ENCODE data around the gene PPP1R1C. TPM values are rescaled to one million over a fixed set of nuclear protein-coding genes. Genes with fewer than 3 reads are reported as not detected.
"Not testable (repeated sequence)": the region's sequence is repeated elsewhere in the genome, so short reads cannot be mapped to it uniquely, and the experiment has no call there.

The PPP1R1C gene
- total RNA-seq, 4 donors from 2014 or later: 1.5 to 6.3 TPM; not detected in 2

DNA sequence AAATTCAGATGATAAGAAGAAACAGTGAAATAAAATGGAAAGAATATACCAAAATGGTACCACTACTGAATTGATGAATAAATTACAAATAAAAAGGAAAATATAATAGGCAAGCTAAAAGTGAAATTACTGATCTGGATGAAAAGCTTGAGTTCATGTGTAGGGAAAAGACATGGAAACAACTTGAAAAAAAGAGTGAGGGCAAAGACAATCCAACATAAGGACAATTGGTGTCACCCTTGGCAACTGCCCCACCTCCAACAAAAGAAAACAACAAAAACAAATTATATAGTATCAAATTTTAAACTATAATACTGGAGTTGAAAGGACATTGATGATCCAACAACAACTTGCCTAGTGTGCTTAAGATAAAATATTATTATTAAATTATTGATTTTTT lies 37.6 kb downstream of the PPP1R1C start:
- no peak overlapping the region for H3K4me3 ChIP-seq (ENCODE audit: low read depth, poor library complexity, severe bottlenecking)
- intact Hi-C loops (cut with DNase I; ENCODE audit: low total_unique reads): no loop called here
- TF ChIP-seq, protein P1, sequence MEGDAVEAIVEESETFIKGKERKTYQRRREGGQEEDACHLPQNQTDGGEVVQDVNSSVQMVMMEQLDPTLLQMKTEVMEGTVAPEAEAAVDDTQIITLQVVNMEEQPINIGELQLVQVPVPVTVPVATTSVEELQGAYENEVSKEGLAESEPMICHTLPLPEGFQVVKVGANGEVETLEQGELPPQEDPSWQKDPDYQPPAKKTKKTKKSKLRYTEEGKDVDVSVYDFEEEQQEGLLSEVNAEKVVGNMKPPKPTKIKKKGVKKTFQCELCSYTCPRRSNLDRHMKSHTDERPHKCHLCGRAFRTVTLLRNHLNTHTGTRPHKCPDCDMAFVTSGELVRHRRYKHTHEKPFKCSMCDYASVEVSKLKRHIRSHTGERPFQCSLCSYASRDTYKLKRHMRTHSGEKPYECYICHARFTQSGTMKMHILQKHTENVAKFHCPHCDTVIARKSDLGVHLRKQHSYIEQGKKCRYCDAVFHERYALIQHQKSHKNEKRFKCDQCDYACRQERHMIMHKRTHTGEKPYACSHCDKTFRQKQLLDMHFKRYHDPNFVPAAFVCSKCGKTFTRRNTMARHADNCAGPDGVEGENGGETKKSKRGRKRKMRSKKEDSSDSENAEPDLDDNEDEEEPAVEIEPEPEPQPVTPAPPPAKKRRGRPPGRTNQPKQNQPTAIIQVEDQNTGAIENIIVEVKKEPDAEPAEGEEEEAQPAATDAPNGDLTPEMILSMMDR (IDR thresholded peaks at IDR 0.05): no peak
- no peak for TF ChIP-seq POLR2A (IDR thresholded peaks at IDR 0.05)
- no peak for DNase-seq (ENCODE audit: low spot score in 2 of 2)

DNA sequence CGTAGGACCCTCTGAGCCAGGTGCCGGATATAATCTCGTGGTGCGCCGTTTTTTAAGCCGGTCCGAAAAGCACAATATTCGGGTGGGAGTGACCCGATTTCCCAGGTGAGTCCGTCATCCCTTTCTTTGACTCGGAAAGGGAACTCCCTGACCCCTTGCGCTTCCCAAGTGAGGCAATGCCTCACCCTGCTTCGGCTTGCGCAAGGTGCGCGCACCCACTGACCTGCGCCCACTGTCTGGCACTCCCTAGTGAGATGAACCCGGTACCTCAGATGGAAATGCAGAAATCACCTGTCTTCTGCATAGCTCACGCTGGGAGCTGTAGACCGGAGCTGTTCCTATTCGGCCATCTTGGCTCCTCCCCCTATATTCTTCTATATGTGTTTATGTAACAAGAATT lies 45.2 kb downstream of the PPP1R1C start:
- intact Hi-C loops (cut with DNase I; ENCODE audit: low total_unique reads); DNase-seq (ENCODE audit: low spot score in 2 of 2); H3K4me3 ChIP-seq (ENCODE audit: low read depth, poor library complexity, severe bottlenecking): not testable (repeated sequence)
- WGBS, 2 donors: 92 to 95% methylated on average over 21 of the region's 21 CpGs

DNA sequence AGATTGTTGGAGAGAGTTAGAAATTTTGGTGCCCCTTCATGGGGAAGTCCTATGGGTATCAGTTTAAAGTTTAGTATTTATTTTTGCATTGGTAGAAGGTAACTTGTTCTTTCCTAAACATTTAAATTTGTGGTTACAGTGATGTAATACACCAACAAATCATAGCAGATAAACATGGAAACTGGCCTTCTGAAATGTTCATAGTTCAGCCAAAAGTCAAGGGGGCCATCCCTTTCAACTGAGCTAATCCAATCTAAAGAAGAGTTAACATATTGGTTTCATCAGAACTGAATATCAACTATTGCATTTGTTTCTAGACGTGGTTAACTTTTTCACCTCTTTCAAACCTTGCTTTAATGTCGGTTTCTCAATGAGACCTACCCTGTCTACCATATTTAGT lies 46.3 kb downstream of the PPP1R1C start:
- WGBS, 2 donors: 78 to 91% methylated on average over 2 of the region's 2 CpGs
- H3K4me3 ChIP-seq (ENCODE audit: low read depth, poor library complexity, severe bottlenecking): no peak overlapping the region
- intact Hi-C loops (cut with DNase I; ENCODE audit: low total_unique reads): no loop called here
- TF ChIP-seq, protein P1 (IDR thresholded peaks at IDR 0.05): no peak
- TF ChIP-seq POLR2A (IDR thresholded peaks at IDR 0.05): no peak
- no peak for DNase-seq (ENCODE audit: low spot score in 2 of 2)

DNA sequence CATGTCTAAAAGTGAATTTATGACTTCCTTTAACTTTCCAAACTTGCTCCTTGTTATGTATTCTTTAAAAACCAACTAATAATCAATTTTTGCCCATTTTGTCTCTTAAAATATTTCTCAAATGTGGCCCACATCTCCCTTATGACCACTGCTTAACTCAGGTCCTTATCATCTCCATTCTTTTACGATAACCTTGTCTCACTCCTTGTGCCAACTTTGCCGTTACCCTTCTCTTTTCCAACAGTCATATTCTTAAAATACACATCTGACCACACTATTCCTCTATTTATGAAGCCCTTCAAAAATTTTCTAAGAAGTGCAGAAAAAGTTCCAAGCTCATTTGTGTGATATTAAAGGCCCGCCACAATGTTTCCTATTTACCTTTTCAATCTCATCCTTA lies 47.8 kb downstream of the PPP1R1C start:
- TF ChIP-seq, protein P1 (IDR thresholded peaks at IDR 0.05): no peak
- no peak for TF ChIP-seq POLR2A (IDR thresholded peaks at IDR 0.05)
- no peak for DNase-seq (ENCODE audit: low spot score in 2 of 2)
- H3K4me3 ChIP-seq (ENCODE audit: low read depth, poor library complexity, severe bottlenecking): no peak overlapping the region
- 93 to 94% methylated on average over 3 of the region's 3 CpGs for WGBS, 2 donors
- intact Hi-C loops (cut with DNase I; ENCODE audit: low total_unique reads): no loop called here

DNA sequence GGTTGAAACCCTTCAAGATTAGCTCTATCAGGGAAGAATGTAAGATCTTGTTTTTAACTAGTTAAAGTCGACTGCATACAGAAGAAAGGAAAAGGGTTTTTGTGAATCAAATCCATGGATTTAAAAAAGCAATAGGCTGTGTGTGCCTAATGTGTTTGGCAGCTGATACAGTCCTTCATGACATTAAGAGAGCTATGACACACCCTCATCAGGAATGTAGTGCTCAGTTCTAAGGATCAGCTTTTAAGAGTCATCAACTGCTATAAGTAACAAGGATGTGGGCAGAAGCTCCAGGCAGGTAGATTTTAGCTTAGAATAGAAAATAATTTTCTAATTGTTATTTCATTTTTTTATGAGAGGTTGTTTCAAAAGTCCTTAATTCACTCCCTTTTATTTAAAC lies 52.9 kb downstream of the PPP1R1C start:
- DNase-seq (ENCODE audit: low spot score in 2 of 2): no peak
- H3K4me3 ChIP-seq (ENCODE audit: low read depth, poor library complexity, severe bottlenecking): no peak overlapping the region
- TF ChIP-seq POLR2A (IDR thresholded peaks at IDR 0.05): no peak
- TF ChIP-seq, protein P1 (IDR thresholded peaks at IDR 0.05): no peak
- WGBS, 2 donors: 29 to 30% methylated on average over 1 of the region's 1 CpG
- intact Hi-C loops (cut with DNase I; ENCODE audit: low total_unique reads): no loop called here

DNA sequence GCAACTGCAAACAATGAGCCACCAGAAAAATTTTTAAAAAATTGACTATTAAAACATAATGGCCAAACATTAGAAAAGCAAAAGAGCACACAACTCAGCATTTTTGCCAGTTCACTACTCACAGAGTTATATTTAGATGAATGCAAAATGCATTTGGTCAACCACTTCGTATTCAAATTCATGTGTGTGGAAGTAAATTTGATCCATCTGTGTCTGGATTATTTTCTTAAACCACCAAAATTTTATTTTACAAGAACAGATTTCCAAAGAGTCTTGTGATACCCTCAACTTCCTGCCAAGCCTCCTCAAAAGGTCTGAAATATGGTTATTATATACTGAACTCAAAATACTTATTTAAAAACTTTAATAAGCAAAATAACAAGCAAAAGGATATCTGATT lies 57.4 kb downstream of the PPP1R1C start:
- WGBS, 2 donors: 60 to 61% methylated on average over 1 of the region's 1 CpG
- TF ChIP-seq, protein P1 (IDR thresholded peaks at IDR 0.05): no peak
- no peak for TF ChIP-seq POLR2A (IDR thresholded peaks at IDR 0.05)
- DNase-seq (ENCODE audit: low spot score in 2 of 2): no peak
- no peak overlapping the region for H3K4me3 ChIP-seq (ENCODE audit: low read depth, poor library complexity, severe bottlenecking)
- intact Hi-C loops (cut with DNase I; ENCODE audit: low total_unique reads): no loop called here
